HEK293T (cell line): ENCODE data around the gene PROSER2.

Experiments used
- CTCF ChIA-PET: fragments of 350-600 bp; formaldehyde crosslinking; extraction: SDS; loops from one replicate; lab custom pipeline; 2021; ENCODE audit warnings: antibody characterized with exemption, inconsistent platforms; lab: Yijun Ruan, JAX
- POLR2A ChIA-PET: fragments of 350-600 bp; formaldehyde crosslinking; extraction: SDS; loops from one replicate; lab custom pipeline; 2020; ENCODE audit warnings: antibody characterized with exemption, inconsistent platforms; lab: Yijun Ruan, JAX
- DNase-seq: peaks from one replicate; pipeline ENCODE4 v3.0.0; 2012; ENCODE audit warnings: mixed read lengths; ENCODE audit errors: extremely low spot score
- ARNT ChIP-seq: fragments of 450-650 bp; IDR thresholded peaks from 2 replicates; pipeline ENCODE4 v1.6.1; 2017; ENCODE audit warnings: mild to moderate bottlenecking
- BHLHE40 ChIP-seq: fragments of 450-650 bp; IDR thresholded peaks from 2 replicates; pipeline ENCODE4 v1.6.1; 2016; ENCODE audit warnings: mild to moderate bottlenecking, moderate library complexity, borderline replicate concordance
- CTBP1 ChIP-seq: fragments of 450-650 bp; IDR thresholded peaks from 2 replicates; pipeline ENCODE4 v1.6.1; 2016; ENCODE audit warnings: borderline replicate concordance
- ELF4 ChIP-seq: fragments of 450-650 bp; IDR thresholded peaks from 2 replicates; pipeline ENCODE4 v1.6.1; 2017; ENCODE audit warnings: antibody characterized with exemption
- FOXA1 ChIP-seq: fragments of 450-650 bp; IDR thresholded peaks from 2 replicates; pipeline ENCODE4 v1.6.1; 2016; ENCODE audit warnings: mild to moderate bottlenecking
- FOXK2 ChIP-seq: fragments of 450-650 bp; IDR thresholded peaks from 2 replicates; pipeline ENCODE4 v1.6.1; 2016; ENCODE audit warnings: mild to moderate bottlenecking
- FOXM1 ChIP-seq: fragments of 450-650 bp; IDR thresholded peaks from 2 replicates; pipeline ENCODE4 v1.6.1; 2017; ENCODE audit warnings: mild to moderate bottlenecking, borderline replicate concordance
- HDGF ChIP-seq: fragments of 450-650 bp; IDR thresholded peaks from 2 replicates; pipeline ENCODE4 v1.6.1; 2017; ENCODE audit warnings: antibody characterized with exemption, borderline replicate concordance
- L3MBTL2 ChIP-seq: fragments of 450-650 bp; conservative IDR thresholded peaks from 2 replicates; pipeline ENCODE4 v1.6.1; 2016; ENCODE audit warnings: mild to moderate bottlenecking
- LEF1 ChIP-seq: fragments of 450-650 bp; IDR thresholded peaks from 2 replicates; pipeline ENCODE4 v1.6.1; 2017; ENCODE audit warnings: mild to moderate bottlenecking, borderline replicate concordance
- NFRKB ChIP-seq: fragments of 450-650 bp; IDR thresholded peaks from 2 replicates; pipeline ENCODE4 v1.6.1; 2016; ENCODE audit warnings: mild to moderate bottlenecking, moderate library complexity
- SP1 ChIP-seq: fragments of 450-650 bp; IDR thresholded peaks from 2 replicates; pipeline ENCODE4 v1.6.1; 2017
- SUZ12 ChIP-seq: fragments of 450-650 bp; IDR thresholded peaks from 2 replicates; pipeline ENCODE4 v1.6.1; 2016; ENCODE audit warnings: mild to moderate bottlenecking
- TARDBP ChIP-seq: fragments of 450-650 bp; IDR thresholded peaks from 2 replicates; pipeline ENCODE4 v1.6.1; 2016
- ZNF384 ChIP-seq: fragments of 450-650 bp; IDR thresholded peaks from 2 replicates; pipeline ENCODE4 v1.6.1; 2016
- TF ChIP-seq, protein P1 (sequence below): fragments of 450-650 bp; IDR thresholded peaks from 2 replicates; pipeline ENCODE4 v1.6.1; 2016

Gene PROSER2

DNA sequence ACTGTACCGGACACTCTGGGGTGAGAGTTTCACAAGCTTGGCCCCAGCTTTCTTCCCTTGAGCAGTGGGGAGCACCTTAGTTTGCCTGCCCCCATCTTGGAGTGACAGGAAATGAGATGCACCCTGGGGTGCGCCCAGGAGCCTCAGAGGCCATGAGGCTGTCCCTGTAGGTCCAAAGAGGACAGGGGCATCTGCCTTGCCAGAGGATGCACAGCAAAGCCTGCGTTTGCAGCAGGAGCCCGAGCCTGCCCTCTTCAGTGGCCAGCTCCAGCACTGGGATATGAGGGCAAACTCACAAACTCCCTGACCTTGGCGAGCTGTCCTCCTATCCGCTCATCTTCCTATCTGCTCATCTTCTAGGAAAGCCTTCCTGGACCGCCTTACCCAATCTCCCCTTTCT, 79.5 kb downstream of the PROSER2 start:
- CTCF ChIA-PET, result interaction anchor here (1.2 kb wide), 1 partner anchor 20 kb away, joined by 3 read pairs; no protein-coding TSS in a partner anchor
- TF ChIP-seq FOXA1, result no peak
- no peak for TF ChIP-seq ARNT
- no peak for TF ChIP-seq ELF4
- TF ChIP-seq SUZ12, result no peak
- TF ChIP-seq FOXM1, result no peak
- TF ChIP-seq NFRKB, result no peak
- TF ChIP-seq HDGF, result no peak
- no peak for TF ChIP-seq LEF1
- TF ChIP-seq, protein P1, sequence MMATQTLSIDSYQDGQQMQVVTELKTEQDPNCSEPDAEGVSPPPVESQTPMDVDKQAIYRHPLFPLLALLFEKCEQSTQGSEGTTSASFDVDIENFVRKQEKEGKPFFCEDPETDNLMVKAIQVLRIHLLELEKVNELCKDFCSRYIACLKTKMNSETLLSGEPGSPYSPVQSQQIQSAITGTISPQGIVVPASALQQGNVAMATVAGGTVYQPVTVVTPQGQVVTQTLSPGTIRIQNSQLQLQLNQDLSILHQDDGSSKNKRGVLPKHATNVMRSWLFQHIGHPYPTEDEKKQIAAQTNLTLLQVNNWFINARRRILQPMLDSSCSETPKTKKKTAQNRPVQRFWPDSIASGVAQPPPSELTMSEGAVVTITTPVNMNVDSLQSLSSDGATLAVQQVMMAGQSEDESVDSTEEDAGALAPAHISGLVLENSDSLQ, result no peak
- no peak for TF ChIP-seq TARDBP
- POLR2A ChIA-PET, result no interaction called here
- no peak for DNase-seq

DNA sequence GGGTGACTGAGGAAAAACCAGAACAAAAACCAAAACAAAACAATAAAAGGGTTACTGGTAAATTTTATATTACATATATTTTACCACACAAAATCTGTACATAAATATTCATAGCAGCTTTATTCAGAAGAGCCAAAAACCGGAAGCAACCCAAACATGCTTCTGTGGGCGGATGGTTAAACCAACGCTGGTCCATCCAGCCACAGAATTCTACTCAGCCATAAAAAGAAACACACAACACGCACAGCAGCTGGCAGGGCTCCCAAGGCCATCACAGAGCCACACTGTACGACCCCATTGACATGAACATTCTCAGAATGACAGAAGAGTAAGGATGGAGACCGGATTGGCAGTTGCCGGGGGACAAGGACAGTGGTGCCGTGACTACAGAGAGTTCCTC, 83.6 kb downstream of the PROSER2 start:
- ChIA-PET POLR2A (no interaction called here), CTCF (interaction anchor here (0.6 to 0.7 kb wide), 2 partner anchors 29 to 39 kb away, joined by 3 read pairs; no protein-coding TSS in a partner anchor)
- TF ChIP-seq FOXA1 (no peak), BHLHE40 (no peak), ZNF384 (no peak), L3MBTL2 (no peak), FOXK2 (no peak)
- no peak for DNase-seq

DNA sequence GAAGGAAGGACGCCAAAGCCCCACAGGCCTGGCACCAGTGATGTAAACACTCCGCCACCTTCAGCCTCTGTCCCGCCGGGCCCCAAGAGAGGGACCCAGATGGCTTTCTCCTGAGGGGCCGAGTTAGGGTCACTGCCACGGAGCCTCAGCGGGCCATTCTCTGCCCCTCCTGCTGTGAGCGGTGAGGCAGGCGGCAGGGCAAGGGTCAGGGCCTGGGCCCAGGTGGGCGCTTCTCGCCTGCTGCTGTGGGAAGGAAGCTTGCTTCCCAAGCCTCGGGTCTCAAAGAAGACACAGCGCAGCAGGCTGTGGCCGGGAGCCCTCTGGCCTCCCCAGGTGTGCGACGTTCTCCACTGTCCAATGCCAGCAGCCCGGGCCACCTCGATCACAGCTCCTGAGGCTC, 84.8 kb downstream of the PROSER2 start:
- ChIA-PET POLR2A (no interaction called here), CTCF (no interaction called here)
- TF ChIP-seq ELF4 (no peak), SUZ12 (no peak), FOXM1 (no peak), FOXA1 (no peak), HDGF (no peak), BHLHE40 (no peak), SP1 (no peak), ZNF384 (no peak), ARNT (no peak), CTBP1 (no peak), FOXK2 (no peak), LEF1 (no peak), L3MBTL2 (no peak), TARDBP (no peak), NFRKB (no peak)
- TF ChIP-seq, protein P1, result no peak
- no peak for DNase-seq

DNA sequence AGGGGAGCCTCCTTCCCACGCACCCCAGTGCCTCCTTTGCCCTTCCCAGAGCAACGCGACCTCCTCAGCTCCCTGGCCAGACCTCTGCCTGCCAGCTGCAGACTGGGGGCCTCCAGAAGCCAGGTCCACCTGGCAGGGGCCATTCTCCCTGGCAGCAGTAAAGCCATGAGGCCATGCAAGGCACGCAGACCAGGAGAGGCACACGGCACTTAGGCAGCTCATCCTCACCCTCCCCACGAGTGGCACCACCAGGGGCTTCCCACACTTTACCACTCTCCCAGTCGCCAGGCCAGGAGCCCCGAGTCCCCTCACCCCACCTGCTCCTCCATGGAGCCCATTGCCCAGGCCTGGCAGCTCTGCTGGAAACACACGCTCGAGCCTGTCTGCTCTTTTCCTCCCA, 85.4 kb downstream of the PROSER2 start:
- no peak for DNase-seq
- TF ChIP-seq FOXA1 (no peak), SUZ12 (no peak), ELF4 (no peak), L3MBTL2 (no peak), FOXK2 (no peak)
- TF ChIP-seq, protein P1, result no peak
- ChIA-PET CTCF (no interaction called here), POLR2A (no interaction called here)

DNA sequence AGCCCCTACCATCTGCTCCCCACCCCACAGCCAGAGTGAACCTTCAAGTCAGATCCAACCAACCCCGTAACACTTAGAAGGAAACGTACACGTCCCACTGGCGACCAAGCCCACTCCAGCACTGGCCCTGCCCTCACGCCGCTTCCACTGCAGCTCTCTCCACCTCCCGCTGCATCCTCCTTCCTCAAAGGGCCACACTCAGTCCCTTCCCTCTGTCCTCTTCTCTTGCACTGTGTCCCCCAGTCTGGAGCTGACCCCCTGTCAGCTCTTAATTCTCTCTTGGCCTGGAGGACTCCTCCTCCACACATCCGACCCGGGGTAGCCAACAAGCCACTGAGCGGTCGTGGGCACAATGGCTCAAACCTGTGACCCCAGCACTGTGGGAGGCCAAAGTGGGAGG, 85.8 kb downstream of the PROSER2 start:
- ChIA-PET CTCF (interaction anchor here (1.0 kb wide), 1 partner anchor 12 kb away, joined by 3 read pairs; no protein-coding TSS in a partner anchor), POLR2A (no interaction called here)
- DNase-seq, result no peak
- TF ChIP-seq HDGF, result no peak
- no peak for TF ChIP-seq ARNT
- no peak for TF ChIP-seq FOXA1
- TF ChIP-seq TARDBP, result no peak
- TF ChIP-seq, protein P1, result no peak
- TF ChIP-seq FOXM1, result no peak
- no peak for TF ChIP-seq ZNF384

DNA sequence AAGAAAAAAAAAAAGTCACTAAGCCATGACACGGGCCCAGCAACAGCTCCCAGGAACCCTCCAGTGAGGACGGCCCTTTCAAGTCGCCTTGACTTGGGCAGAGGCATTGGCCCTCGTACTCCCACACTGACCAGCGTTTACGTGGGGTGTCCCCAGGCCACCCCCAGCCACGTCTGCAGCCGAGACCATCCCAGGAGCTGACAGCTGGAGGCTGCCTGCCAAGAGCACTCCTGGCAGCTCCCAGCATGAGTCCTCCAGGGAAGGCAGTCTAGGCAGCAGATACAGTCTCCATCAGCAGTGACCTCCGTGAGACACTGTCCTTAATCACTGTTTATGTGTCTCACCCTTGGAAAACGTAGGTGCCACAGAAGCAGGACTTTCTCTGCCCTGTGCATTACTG, 86.5 kb downstream of the PROSER2 start:
- TF ChIP-seq NFRKB (no peak), SUZ12 (no peak), TARDBP (no peak), FOXM1 (no peak), FOXK2 (no peak), ARNT (no peak), L3MBTL2 (no peak), BHLHE40 (no peak), SP1 (no peak), FOXA1 (no peak), LEF1 (no peak), CTBP1 (no peak), HDGF (no peak), ELF4 (no peak), ZNF384 (no peak)
- TF ChIP-seq, protein P1, result no peak
- CTCF ChIA-PET, result interaction anchor here (1.0 kb wide), 1 partner anchor 13 kb away, joined by 3 read pairs; no protein-coding TSS in a partner anchor
- POLR2A ChIA-PET, result no interaction called here
- DNase-seq, result no peak
